Stimulated activated CD4-positive, alpha-beta T cell treated with anti-CD3 and anti-CD28 coated beads, Interleukin-2, amount 100 ng/mL, for 4 hours (primary cell): ENCODE measurements around the gene DMRTB1.

ENCODE experiments used
- DNase-seq: peaks from one replicate; pipeline ENCODE4 v3.0.0-alpha.2; 2020; ENCODE audit warnings: low read depth

DMRTB1 gene

GRCh38 chr1:53463961-53464899 lies 5.0 kb downstream of the DMRTB1 start:
- DNase-seq: no peak

- no peak for DNase-seq
These were observed 6.1 kb downstream of the DMRTB1 start for GRCh38 chr1:53465023-53465957.

GRCh38 chr1:53467391-53467790 lies 8.2 kb downstream of the DMRTB1 start:
- DNase-seq: no peak

- DNase-seq: no peak
These were observed 9.2 kb downstream of the DMRTB1 start for GRCh38 chr1:53468374-53468773.

- no peak for DNase-seq
These were observed 10.2 kb downstream of the DMRTB1 start for GRCh38 chr1:53469373-53469772.

GRCh38 chr1:53470155-53470554 lies 11.0 kb downstream of the DMRTB1 start:
- no peak for DNase-seq

- no peak for DNase-seq
These were observed 11.4 kb downstream of the DMRTB1 start for GRCh38 chr1:53470584-53470983.

GRCh38 chr1:53471000-53471399 lies 11.8 kb downstream of the DMRTB1 start:
- DNase-seq: no peak

- DNase-seq: no peak
These were observed 14.3 kb downstream of the DMRTB1 start for GRCh38 chr1:53473463-53473862.

- no peak for DNase-seq
These were observed 16.5 kb downstream of the DMRTB1 start for GRCh38 chr1:53475664-53476063.

GRCh38 chr1:53476579-53476978 lies 17.4 kb downstream of the DMRTB1 start:
- no peak for DNase-seq

- no peak for DNase-seq
These were observed 18.7 kb downstream of the DMRTB1 start for GRCh38 chr1:53477651-53478501.

- no peak for DNase-seq
These were observed 19.3 kb downstream of the DMRTB1 start for GRCh38 chr1:53478502-53478818.

GRCh38 chr1:53480678-53481077 lies 21.5 kb downstream of the DMRTB1 start:
- DNase-seq: no peak

GRCh38 chr1:53481456-53481855 lies 22.3 kb downstream of the DMRTB1 start:
- DNase-seq: no peak

GRCh38 chr1:53482441-53483153 lies 23.4 kb downstream of the DMRTB1 start:
- no peak for DNase-seq

GRCh38 chr1:53483170-53483569 lies 24.0 kb downstream of the DMRTB1 start:
- DNase-seq: no peak

GRCh38 chr1:53483656-53484055 lies 24.5 kb downstream of the DMRTB1 start:
- DNase-seq: no peak

GRCh38 chr1:53484705-53485477 lies 25.7 kb downstream of the DMRTB1 start:
- DNase-seq: no peak
